HG02571 (cell line): ENCODE results near the gene TULP1.
"Not testable (repeated sequence)": the region's sequence is repeated elsewhere in the genome, so short reads cannot be mapped to it uniquely, and the experiment has no call there.

ENCODE experiments used
- ATAC-seq: cut with Tn5 transposase; IDR thresholded peaks from one replicate; pipeline ENCODE4 v1.9.1; 2021; ENCODE audit warnings: mild to moderate bottlenecking, moderate library complexity; ENCODE audit not compliant: unreplicated experiment

The TULP1 gene

GRCh38 chr6:35522151-35522550 is 9.5 kb upstream of the TULP1 start:
- no peak for ATAC-seq

DNA sequence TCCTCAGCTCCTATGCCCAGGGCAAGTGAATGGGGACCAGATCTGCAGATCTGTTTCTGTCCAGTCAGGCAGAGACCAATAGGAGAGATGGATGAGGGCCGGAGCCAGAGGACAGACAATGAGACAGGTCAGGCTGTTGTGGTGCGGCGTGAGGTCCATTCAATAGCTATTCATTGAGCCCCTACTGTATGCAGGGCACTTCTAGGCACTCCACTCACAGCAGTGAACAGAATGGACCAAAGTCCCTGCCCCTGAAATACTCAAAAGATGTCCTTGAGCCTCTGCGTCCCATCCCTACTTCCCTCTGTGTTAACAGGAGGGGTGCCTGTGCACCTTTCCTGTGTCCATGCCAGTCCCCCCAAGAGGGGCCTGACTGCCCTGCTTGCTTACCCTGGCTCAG is 8.5 kb upstream of the TULP1 start:
- no peak for ATAC-seq

DNA sequence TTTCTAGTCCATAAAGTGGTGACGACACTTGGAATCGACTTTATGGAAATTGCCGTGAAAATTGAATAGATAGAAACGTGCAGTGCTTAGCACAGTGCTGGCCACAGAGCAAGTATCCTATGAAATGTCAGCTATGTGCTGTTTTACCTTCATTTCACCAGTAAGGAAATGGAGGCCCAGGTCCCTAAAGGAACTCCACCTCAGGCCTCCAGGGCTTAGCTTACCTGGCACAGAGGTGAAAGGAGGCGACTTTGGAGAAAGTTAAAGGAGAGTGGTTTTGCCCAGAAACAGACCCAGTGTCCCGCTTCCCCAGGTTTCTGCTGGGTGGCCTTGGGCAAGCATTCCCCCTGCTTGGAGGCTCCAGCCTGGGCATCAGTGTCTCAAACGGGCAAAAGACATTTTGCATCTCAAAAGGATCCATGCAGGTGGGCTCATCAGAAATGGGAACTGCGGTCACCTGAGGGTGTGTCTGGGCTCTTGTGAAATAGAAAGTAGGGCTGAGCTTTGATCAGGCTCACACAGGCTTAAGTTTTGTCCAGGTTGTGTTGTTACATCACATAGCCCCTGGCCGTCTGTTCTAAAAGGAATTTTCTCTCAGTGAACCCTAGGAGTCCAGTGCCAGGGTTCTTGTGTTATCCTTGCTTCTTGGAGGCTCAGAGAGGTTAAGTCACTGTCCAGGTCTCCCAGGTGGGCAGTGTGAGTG is 6.8 kb upstream of the TULP1 start:
- ATAC-seq, result no peak

- ATAC-seq, result no peak
Measured at GRCh38 chr6:35518566-35519312, 6.0 kb upstream of the TULP1 start.

- ATAC-seq, result not testable (repeated sequence)
Measured at GRCh38 chr6:35517978-35518377, 5.3 kb upstream of the TULP1 start.

- no peak for ATAC-seq
Measured at GRCh38 chr6:35516712-35517111, 4.0 kb upstream of the TULP1 start.

- not testable (repeated sequence) for ATAC-seq
Measured at GRCh38 chr6:35515939-35516338, 3.2 kb upstream of the TULP1 start.

DNA sequence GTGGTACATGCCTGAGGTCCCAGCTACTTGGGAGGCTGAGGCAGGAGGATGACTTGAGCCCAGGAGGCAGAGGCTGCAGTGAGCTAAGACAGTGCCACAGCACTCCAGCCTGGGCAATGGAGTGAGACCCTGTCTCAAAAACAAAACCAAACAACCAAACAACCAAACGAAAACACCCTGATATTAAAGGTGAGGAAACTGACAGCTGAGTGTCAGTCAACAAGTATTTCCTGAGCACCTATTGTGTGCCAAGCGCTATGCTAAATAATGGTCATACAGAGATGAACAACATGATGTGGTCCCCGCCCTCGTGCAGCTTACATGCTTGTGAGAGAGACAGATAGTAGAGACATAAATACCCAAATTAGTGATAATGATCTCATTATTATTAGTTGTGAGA is 1.9 kb upstream of the TULP1 start:
- ATAC-seq, result no peak

DNA sequence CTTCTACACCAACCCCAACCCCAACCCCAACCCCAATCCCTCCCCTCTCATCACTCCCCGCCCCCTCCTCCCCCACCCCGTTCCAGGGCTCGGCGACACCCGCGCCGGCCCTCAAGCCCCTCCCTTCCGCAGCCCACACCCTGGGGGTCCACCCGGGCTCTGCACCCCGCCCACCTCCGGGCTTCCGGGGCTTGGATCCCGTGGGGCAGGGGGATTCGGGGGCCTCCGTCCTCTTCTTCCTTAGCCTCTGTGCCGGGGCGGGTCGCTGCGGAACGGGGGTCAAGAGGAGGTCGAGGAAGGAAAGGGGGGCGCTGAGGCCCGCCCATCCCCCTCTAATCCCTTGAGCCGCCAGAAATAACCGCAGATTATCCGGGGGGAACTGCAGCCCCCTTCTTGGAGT is 690 bp downstream of the TULP1 start:
- no peak for ATAC-seq

DNA sequence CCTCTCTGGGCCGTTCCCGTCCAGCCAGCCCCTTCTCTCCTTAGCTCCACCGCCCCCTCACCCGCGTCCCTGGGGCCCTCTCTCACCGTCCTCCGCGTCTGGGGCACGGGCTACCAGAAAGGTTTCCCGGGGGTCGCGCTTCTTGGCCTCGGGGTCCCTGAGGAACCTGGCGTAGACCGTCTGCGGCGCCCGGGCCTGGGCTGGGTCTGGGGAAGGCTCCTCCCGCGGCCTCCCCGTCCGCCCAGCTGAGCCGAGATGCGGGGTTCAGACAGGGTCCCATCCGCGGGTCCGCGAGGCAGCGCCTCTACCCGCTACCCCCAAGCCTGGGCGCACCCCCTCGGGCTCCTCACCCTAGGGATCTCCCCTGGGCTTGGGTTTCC is 1.1 kb downstream of the TULP1 start:
- no peak for ATAC-seq

GRCh38 chr6:35510916-35511561 is 1.7 kb downstream of the TULP1 start:
- no peak for ATAC-seq

- no peak for ATAC-seq
Measured at GRCh38 chr6:35508542-35508941, 4.2 kb downstream of the TULP1 start.

- no peak for ATAC-seq
Measured at GRCh38 chr6:35508027-35508426, 4.7 kb downstream of the TULP1 start.

- no peak for ATAC-seq
Measured at GRCh38 chr6:35507221-35507620, 5.5 kb downstream of the TULP1 start.

- ATAC-seq, result no peak
Measured at GRCh38 chr6:35506536-35506935, 6.2 kb downstream of the TULP1 start.

- no peak for ATAC-seq
Measured at GRCh38 chr6:35505999-35506412, 6.7 kb downstream of the TULP1 start.

- no peak for ATAC-seq
Measured at GRCh38 chr6:35503534-35503933, 9.2 kb downstream of the TULP1 start.

DNA sequence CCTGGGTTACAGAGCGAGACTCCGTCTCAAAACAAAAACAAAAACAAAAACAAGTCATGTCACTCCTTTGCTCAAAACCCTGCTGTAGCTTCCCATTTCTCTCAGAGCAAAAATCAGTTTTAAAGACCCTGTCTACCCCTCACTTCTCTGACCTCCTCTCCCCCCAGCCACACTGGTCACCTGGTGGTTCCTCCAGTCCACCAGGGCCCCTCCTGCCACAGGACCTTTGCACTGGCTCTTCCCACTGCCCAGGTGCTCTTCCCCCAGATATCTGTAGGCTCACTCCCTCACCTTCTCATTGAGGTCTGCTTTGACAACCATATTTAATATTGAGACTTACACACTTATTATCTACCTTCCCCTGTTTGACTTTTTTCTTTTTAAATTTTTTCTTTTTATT is 10.9 kb downstream of the TULP1 start:
- no peak for ATAC-seq

- no peak for ATAC-seq
Measured at GRCh38 chr6:35500782-35501181, 11.9 kb downstream of the TULP1 start.

DNA sequence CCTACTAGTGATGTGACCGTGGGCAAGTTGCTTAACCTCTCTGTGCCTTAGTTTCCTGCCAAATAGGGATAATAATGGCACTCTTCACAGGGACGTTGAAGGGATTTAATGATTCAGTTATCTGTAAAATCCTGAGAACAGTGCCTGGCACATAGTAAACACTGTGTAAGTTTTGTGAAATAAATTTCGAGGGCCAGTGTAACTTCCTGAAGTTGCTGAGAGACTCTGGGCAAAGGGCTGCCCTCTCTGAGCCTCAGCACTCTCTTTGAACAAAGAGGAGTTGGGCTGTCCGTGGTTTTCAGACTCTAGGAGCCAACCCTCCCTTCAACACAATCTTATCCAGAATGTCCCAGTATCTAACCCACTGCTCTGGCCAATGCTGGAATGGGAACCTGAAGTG is 13.3 kb downstream of the TULP1 start:
- no peak for ATAC-seq

GRCh38 chr6:35498422-35499067 is 14.2 kb downstream of the TULP1 start:
- no peak for ATAC-seq
